ENCODE data around the gene TMEM167A.

Gene TMEM167A

GRCh38 chr5:83090169-83090568 lies 13.0 kb upstream of the TMEM167A start:
- TF ChIP-seq CTCF (conservative IDR thresholded peaks at IDR 0.05; ENCODE audit: low read length), result no peak

GRCh38 chr5:83085106-83085505 lies 7.9 kb upstream of the TMEM167A start:
- DNase-seq (ENCODE audit: low read depth), result no peak
- TF ChIP-seq CTCF (conservative IDR thresholded peaks at IDR 0.05; ENCODE audit: low read length), result no peak
- no peak overlapping the region for H3K4me3 ChIP-seq (ENCODE audit: low read length)

More at GRCh38 chr5:83090169-83090568, 13.0 kb upstream of the TMEM167A start:
- no peak overlapping the region for H3K4me3 ChIP-seq (ENCODE audit: low read length)
- no peak for DNase-seq (ENCODE audit: low read depth)

DNA sequence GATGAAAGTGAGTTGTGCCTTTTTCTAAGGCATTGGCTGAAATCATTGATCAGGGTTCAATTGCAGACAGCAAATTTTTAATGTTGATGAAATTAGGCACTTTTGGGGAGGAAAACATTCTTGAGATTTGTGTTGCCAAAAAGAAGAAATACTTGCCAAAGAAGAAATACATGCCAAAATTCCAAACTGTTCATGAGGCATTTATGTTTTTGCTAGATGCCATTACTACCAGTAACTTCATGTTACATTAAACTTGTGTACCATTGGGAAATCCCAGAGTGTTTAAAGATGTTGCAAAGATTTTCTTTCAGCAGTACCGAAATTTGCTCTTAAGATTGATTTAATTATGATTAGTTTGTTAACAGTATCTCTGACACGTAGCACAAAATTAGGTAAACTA lies 7.1 kb upstream of the TMEM167A start:
- H3K4me3 ChIP-seq (ENCODE audit: low read length), result no peak overlapping the region
- peak; percentile 67 for DNase-seq (ENCODE audit: low read depth)
- TF ChIP-seq CTCF (conservative IDR thresholded peaks at IDR 0.05; ENCODE audit: low read length), result no peak

- no peak overlapping the region for H3K4me3 ChIP-seq (ENCODE audit: low read length)
- DNase-seq (ENCODE audit: low read depth), result no peak
- TF ChIP-seq CTCF (conservative IDR thresholded peaks at IDR 0.05; ENCODE audit: low read length), result no peak
Measured at GRCh38 chr5:83082750-83083149, 5.6 kb upstream of the TMEM167A start.

DNA sequence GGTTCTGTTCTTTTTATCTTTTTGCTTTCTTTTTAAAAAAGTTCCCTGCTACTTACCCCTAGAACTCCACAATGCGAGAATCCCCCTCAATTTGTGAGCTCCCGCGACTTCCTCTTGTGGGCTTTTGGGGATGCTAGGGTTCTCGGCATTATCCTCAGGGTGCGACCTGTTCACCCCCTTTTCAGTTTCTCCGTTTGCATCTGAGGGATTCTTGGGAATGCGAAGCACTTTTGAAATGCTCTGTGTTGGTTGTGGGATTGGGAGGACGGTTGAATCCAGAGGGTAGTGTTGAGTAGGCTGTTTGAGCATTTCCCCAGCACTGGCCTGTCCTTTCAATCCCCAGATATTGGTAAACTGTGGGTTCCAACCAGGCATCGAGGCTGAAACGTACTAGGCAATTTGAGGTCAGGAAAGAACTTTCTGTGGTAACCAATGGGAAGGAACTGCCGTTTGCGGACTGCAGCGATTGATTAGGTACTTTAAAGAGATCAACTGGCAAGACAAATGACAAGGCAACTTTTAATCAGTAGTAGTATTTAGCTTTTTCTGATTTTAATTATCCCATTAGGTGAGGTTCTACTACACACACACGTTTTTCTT lies 568 bp upstream of the TMEM167A start:
- peak overlapping the region; percentile 61 for H3K4me3 ChIP-seq (ENCODE audit: low read length)
- DNase-seq (ENCODE audit: low read depth), result peak; percentile 51
- no peak for TF ChIP-seq CTCF (conservative IDR thresholded peaks at IDR 0.05; ENCODE audit: low read length)

- TF ChIP-seq CTCF (conservative IDR thresholded peaks at IDR 0.05; ENCODE audit: low read length), result no peak
- no peak overlapping the region for H3K4me3 ChIP-seq (ENCODE audit: low read length)
Measured at GRCh38 chr5:83072966-83073365, 4.2 kb downstream of the TMEM167A start.

DNA sequence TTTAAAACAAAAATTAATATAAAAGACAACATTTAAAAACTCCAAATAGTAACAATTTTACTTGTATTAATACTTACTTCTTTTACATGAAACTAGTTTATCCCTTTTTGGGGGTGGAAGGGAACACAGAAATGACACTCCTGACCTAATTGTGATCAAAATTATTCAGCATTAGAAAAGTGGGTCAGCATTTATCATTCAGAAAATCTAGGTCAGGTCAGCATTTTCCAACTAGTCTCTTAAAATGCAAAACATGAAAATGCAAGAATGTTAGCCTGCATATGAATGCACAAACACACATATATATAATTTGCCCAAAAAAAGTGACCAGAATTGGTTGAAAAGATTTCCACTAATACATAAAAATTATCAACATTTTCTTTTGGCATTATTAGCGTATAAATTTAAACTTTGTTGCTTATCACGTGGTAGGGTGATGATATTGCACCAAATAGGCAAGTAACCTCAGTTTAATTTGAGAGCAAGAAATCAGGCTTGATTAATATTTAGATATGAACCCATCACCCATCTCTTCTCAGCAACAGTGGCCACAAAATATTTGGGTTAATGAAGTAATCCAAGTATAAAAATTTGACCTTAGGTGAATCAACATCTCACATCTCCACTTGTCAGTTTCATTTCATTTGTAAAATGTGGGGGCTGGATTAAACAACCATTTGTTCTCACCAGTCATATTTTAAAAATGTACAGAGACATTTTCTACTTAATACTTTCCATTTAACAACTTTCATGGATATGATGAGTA lies 5.7 kb downstream of the TMEM167A start:
- no peak for DNase-seq (ENCODE audit: low read depth)
- no peak for TF ChIP-seq CTCF (conservative IDR thresholded peaks at IDR 0.05; ENCODE audit: low read length)
- H3K4me3 ChIP-seq (ENCODE audit: low read length), result no peak overlapping the region

More at GRCh38 chr5:83072966-83073365, 4.2 kb downstream of the TMEM167A start:
- peak; percentile 39 for DNase-seq (ENCODE audit: low read depth)
